WERI-Rb-1 (cell line): ENCODE measurements around the gene KIF20B.

Experiments used
- DNase-seq: peaks from one replicate; pipeline ENCODE4 v3.0.0-alpha.2; 2020
- H3K27ac ChIP-seq: fragments of 250-450 bp; sonication (Bioruptor Pico); 2 replicates; pipeline ENCODE4 v1.5.1; 2020; ENCODE audit warnings: mild to moderate bottlenecking, moderate library complexity
- H3K27me3 ChIP-seq: fragments of 250-450 bp; sonication (Bioruptor Pico); 2 replicates; pipeline ENCODE4 v1.5.1; 2021; ENCODE audit warnings: mild to moderate bottlenecking, low read depth, moderate library complexity; ENCODE audit not compliant: insufficient read depth, severe bottlenecking
- H3K36me3 ChIP-seq: fragments of 250-450 bp; sonication (Bioruptor Pico); 2 replicates; pipeline ENCODE4 v1.5.1; 2020; ENCODE audit warnings: mild to moderate bottlenecking, moderate library complexity
- H3K4me3 ChIP-seq: 2 replicates; pipeline ENCODE4 v1.5.1; 2011; ENCODE audit warnings: low read depth, mild to moderate bottlenecking, control low read depth, low read length
- H3K9me3 ChIP-seq: fragments of 250-450 bp; sonication (Bioruptor Pico); 2 replicates; pipeline ENCODE4 v1.5.1; 2021; ENCODE audit warnings: mild to moderate bottlenecking, moderate library complexity; ENCODE audit not compliant: severe bottlenecking
- TF ChIP-seq, protein P1 (sequence below): IDR thresholded peaks from 2 replicates; pipeline ENCODE4 v1.5.1; 2011; ENCODE audit warnings: low read depth, mild to moderate bottlenecking, control low read depth, inconsistent platforms, low read length

Gene KIF20B

DNA sequence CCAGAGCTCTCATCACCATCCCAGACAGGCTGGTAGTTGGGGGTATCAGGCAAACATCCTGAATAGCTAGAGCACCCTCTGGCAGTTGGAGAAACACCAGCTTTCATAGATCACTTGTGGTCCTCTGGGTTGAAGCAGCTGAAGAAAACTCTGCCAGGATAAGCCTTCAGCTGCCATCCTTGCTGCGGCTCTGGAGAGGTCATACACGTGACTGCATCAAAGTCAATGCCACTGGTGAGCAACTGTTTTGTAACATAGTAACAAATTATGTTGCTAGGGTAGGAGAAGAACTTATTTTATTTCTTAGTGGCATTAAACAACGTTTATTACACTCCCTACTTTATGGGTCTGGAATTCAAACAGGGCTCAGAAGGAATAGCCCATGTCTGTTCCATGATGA, 37.2 kb upstream of the KIF20B start:
- Histone ChIP-seq H3K27ac (no peak overlapping the region), H3K36me3 (no peaks in the 10 kb centered on the region), H3K4me3 (no peak overlapping the region), H3K9me3 (no peaks in the 10 kb centered on the region), H3K27me3 (no peaks in the 10 kb centered on the region)
- no peak for DNase-seq
- TF ChIP-seq, protein P1, sequence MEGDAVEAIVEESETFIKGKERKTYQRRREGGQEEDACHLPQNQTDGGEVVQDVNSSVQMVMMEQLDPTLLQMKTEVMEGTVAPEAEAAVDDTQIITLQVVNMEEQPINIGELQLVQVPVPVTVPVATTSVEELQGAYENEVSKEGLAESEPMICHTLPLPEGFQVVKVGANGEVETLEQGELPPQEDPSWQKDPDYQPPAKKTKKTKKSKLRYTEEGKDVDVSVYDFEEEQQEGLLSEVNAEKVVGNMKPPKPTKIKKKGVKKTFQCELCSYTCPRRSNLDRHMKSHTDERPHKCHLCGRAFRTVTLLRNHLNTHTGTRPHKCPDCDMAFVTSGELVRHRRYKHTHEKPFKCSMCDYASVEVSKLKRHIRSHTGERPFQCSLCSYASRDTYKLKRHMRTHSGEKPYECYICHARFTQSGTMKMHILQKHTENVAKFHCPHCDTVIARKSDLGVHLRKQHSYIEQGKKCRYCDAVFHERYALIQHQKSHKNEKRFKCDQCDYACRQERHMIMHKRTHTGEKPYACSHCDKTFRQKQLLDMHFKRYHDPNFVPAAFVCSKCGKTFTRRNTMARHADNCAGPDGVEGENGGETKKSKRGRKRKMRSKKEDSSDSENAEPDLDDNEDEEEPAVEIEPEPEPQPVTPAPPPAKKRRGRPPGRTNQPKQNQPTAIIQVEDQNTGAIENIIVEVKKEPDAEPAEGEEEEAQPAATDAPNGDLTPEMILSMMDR: no peak

DNA sequence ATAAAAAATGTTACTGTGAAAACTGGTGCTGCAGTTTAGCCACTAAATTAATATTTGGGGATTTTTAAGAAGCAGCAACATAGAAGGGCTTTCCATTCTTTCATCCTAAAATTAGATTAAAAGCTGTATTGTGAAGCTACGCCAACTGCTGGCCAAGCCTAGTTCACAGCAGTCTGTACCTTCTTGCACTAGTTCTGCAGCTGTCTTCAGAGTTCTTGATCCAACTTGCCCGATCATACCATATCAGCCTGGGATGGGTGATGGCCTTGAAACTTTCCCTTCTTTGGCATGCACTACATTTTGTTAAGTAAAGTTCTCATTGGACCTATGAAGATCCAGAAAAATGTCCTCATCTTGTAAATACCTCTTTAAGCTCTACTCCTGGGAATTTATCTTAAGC, 36.1 kb upstream of the KIF20B start:
- no peaks in the 10 kb centered on the region for H3K27me3 ChIP-seq
- H3K4me3 ChIP-seq: no peak overlapping the region
- H3K9me3 ChIP-seq: no peaks in the 10 kb centered on the region
- H3K36me3 ChIP-seq: no peaks in the 10 kb centered on the region
- no peak for DNase-seq
- no peak overlapping the region for H3K27ac ChIP-seq
- TF ChIP-seq, protein P1: no peak

DNA sequence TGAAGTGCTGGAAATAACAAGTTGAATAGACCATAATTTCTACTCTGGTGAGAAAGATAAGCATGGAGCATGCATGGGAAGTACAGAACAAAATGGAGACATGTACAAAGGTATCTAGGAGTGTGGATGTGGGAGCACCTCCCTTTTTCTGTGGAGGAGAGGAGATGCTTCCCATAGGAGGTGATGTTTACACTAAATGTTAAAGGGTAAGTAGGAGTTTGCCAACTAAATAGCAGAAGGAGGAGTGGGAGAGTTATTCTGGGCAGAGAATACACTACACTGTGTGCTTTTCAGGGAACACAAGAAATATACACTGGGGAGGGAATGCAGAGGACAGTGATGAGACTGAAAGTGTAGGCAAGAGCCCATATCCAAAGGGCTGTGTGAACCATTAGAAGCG, 35.3 kb upstream of the KIF20B start:
- no peak overlapping the region for H3K27ac ChIP-seq
- no peak overlapping the region for H3K4me3 ChIP-seq
- TF ChIP-seq, protein P1: no peak
- no peaks in the 10 kb centered on the region for H3K36me3 ChIP-seq
- H3K9me3 ChIP-seq: no peaks in the 10 kb centered on the region
- no peak for DNase-seq
- H3K27me3 ChIP-seq: no peaks in the 10 kb centered on the region

DNA sequence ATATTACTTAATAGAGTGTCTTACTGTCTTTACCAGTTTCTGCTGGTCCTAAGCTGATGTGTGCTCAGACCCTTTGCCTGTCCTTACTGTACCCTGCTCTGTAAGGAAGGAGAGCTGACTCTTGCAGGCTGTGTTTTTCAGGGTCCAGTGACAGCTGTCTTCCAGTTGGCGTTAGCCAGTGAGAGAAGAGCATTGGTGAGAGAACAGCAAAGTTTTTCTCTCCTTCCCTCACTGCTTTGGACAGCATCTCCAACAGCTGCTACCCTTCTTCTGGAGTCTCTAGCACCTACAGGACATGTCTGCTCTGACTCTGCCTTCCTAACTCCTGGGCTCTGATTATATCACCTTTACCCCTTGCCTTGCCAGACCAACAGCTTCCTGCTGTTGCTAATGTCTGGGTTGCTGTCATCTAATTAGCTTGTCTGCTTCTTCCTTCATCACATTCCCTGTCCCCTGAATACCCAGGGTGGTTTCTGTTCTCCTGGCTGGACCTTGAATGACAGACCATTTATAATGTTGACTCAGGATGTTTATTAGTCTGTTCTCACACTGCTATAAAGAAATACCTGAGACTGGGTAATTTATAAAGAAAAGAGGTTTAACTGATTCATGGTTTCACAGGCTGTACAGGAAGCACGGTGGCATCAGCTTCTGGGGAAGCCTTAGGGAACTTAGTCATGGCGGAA, 32.9 kb upstream of the KIF20B start:
- DNase-seq: no peak
- no peak overlapping the region for H3K27ac ChIP-seq
- no peaks in the 10 kb centered on the region for H3K36me3 ChIP-seq
- TF ChIP-seq, protein P1: no peak
- H3K4me3 ChIP-seq: no peak overlapping the region
- H3K9me3 ChIP-seq: no peaks in the 10 kb centered on the region
- no peaks in the 10 kb centered on the region for H3K27me3 ChIP-seq

DNA sequence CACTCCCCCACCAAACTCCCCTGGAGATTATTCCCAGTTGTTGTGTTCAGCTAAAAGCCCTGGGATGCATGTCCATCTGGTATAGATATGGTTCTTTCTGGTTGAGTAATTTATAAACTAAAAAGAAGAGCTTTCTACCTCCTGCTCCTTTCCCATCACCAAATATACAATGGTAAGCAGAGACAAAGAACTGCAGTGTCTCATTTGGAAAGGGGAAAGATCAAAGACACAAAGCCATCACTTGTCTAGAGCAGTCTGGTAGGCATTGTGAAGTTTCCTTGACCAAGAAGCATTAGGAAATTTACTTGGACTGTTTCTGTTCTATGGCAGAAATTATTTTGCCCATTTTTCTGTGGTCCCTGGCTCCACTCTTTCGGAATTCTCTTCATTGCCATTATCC, 31.4 kb upstream of the KIF20B start:
- TF ChIP-seq, protein P1: no peak
- Histone ChIP-seq H3K36me3 (no peaks in the 10 kb centered on the region), H3K27ac (no peak overlapping the region), H3K4me3 (no peak overlapping the region), H3K9me3 (no peaks in the 10 kb centered on the region), H3K27me3 (no peaks in the 10 kb centered on the region)
- no peak for DNase-seq

DNA sequence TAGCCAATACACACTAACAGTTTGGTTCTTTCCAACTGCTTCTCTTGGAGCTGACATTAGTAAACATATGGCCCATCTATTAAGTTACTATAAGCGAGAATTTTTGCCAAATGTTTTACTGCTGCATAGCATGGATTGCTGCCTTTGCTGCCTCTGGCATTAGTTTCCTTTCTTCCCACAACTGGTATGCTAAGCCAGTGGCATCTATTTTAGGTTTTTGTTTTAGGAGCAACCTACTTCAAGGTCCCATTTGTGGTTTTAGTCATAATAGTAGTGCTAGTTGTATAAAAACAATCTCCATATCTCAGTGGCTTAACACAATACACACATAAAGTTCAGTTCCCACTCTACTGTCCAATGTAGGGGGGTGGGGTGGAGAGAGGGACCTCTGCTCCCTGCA, 30.5 kb upstream of the KIF20B start:
- Histone ChIP-seq H3K27ac (no peak overlapping the region), H3K27me3 (no peaks in the 10 kb centered on the region), H3K4me3 (no peak overlapping the region), H3K9me3 (no peaks in the 10 kb centered on the region), H3K36me3 (no peaks in the 10 kb centered on the region)
- TF ChIP-seq, protein P1: no peak
- no peak for DNase-seq
